HepG2 (cell line): Measurements from ENCODE around the gene FXYD4. TPM values are rescaled to one million over a fixed set of nuclear protein-coding genes. Genes with fewer than 3 reads are reported as not detected.

ENCODE experiments used
- HHEX ChIP-seq: IDR thresholded peaks from 2 replicates; pipeline ENCODE4 v1.6.1; 2016; ENCODE audit warnings: control low read depth
- KDM2A ChIP-seq: sonication (generic); formaldehyde crosslinking; IDR thresholded peaks from 2 replicates; pipeline ENCODE4 v1.4.0; 2020; ENCODE audit warnings: low read depth, missing genetic modification reagents, borderline replicate concordance
- RCOR2 ChIP-seq: IDR thresholded peaks from 2 replicates; pipeline ENCODE4 v1.6.1; 2016; ENCODE audit warnings: missing biosample characterization, missing genetic modification reagents
- RFXANK ChIP-seq: IDR thresholded peaks from 2 replicates; pipeline ENCODE4 v1.6.1; 2016
- ZFP36L1 ChIP-seq: sonication (generic); formaldehyde crosslinking; IDR thresholded peaks from 2 replicates; pipeline ENCODE4 v1.8.0; 2022; ENCODE audit warnings: mild to moderate bottlenecking, missing genetic modification reagents, moderate library complexity
- ZNF557 ChIP-seq: sonication (generic); formaldehyde crosslinking; IDR thresholded peaks from 2 replicates; pipeline ENCODE4 v1.4.0; 2020; ENCODE audit warnings: missing genetic modification reagents
- ZNF761 ChIP-seq: sonication (generic); formaldehyde crosslinking; conservative IDR thresholded peaks from 2 replicates; pipeline ENCODE4 v1.4.0; 2020; ENCODE audit warnings: mild to moderate bottlenecking, missing genetic modification reagents
- ZZZ3 ChIP-seq: sonication (generic); formaldehyde crosslinking; IDR thresholded peaks from 2 replicates; pipeline ENCODE4 v1.4.0; 2020; ENCODE audit warnings: missing genetic modification reagents, mild to moderate bottlenecking, borderline replicate concordance
- polyA plus RNA-seq, 8 experiments: library from polyadenylated mRNA; depleted of rRNA in 3 of 8; stranded (reverse) in 7 of 8; unstranded in 1 of 8; fragments of >200 nt; fragmentation: Illumina TruSeq in 4 of 8; extraction: Trizol in 4 of 8; gene quantifications; 2 replicates each; pipeline versions ENCODE4 v1.2.1 to v1.2.3, GENCODE V29; 2011 to 2016; ENCODE audit warnings: low read depth in 4 of 8, missing spikeins in 1 of 8, mixed read lengths in 1 of 8; ENCODE audit not compliant: insufficient read depth in 1 of 8
- total RNA-seq, 5 experiments: library from RNA; depleted of rRNA; stranded (reverse); fragments of >200 nt; fragmentation: Illumina TruSeq; extraction: Trizol; gene quantifications; 2 replicates each; pipeline ENCODE4 v1.2.3, GENCODE V29; 2016; ENCODE audit warnings: low read depth in 1 of 5
- TF ChIP-seq, protein P1 (sequence below), 2 experiments: sonication (generic) in 1 of 2; formaldehyde crosslinking in 1 of 2; IDR thresholded peaks; 2 replicates each; pipeline versions ENCODE4 v1.5.1 to v1.6.1; 2011 to 2020; ENCODE audit warnings: borderline replicate concordance in 1 of 2, low read depth in 1 of 2, low read length in 1 of 2, mild to moderate bottlenecking in 1 of 2, missing genetic modification reagents in 1 of 2, moderate library complexity in 1 of 2
- TF ChIP-seq, protein P2 (sequence below): sonication (generic); formaldehyde crosslinking; IDR thresholded peaks from 2 replicates; pipeline ENCODE4 v1.8.1; 2022; ENCODE audit warnings: mild to moderate bottlenecking, missing genetic modification reagents
- TF ChIP-seq, protein P3 (sequence below): sonication (generic); formaldehyde crosslinking; IDR thresholded peaks from 2 replicates; pipeline ENCODE4 v1.8.0; 2022; ENCODE audit warnings: low read depth, missing genetic modification reagents
- TF ChIP-seq, protein P4 (sequence below): sonication (generic); formaldehyde crosslinking; IDR thresholded peaks from 2 replicates; pipeline ENCODE4 v1.8.0; 2022; ENCODE audit warnings: mild to moderate bottlenecking, missing genetic modification reagents
- TF ChIP-seq, protein P5 (sequence below): sonication (generic); formaldehyde crosslinking; IDR thresholded peaks from 2 replicates; pipeline ENCODE4 v1.4.0; 2020; ENCODE audit warnings: missing genetic modification reagents, borderline replicate concordance
- TF ChIP-seq, protein P6 (sequence below): sonication (generic); formaldehyde crosslinking; IDR thresholded peaks from 2 replicates; pipeline ENCODE4 v1.4.0; 2020; ENCODE audit warnings: missing genetic modification reagents, mild to moderate bottlenecking, borderline replicate concordance

The FXYD4 gene
- total and polyA plus RNA-seq, 2 of the 13 experiments (the other 11 are each of a cell fraction or from before 2014, with no cell fraction given), result not detected

DNA sequence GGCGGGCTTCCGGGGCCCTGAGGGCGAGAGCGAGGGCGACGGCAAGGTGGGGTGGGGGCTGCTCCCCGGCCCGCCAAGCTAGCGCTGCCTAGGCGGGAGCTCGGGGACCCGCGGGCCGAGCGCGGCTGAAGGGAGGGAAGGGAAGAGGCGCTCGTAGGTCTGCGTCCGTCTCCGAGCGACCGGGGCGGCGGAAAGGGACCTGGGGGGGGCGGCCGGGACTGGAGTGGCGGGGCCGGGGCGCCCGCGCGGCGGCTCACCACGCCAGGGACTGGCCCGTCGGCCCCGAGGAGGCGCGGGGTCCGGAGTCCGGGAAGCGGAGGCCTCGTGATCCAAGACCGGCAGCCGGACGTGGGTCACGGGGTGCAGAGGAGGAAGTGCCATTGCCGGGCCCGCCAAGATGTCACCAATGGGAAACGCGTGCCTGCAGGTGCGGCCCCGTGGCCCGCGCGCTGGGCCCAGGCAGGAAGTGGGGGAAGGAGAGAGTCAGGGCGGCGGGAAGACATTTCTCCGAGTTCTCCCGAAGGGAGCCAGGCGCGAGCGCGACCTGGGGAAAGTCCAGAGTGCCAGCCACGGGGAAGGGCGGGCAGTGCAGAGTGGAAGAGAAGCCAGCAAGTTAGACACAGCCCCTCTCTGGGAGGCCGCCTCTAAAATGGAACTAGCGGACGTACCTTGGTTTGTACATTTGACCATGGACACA is 25.6 kb downstream of the FXYD4 start (continued):
- TF ChIP-seq, protein P1, sequence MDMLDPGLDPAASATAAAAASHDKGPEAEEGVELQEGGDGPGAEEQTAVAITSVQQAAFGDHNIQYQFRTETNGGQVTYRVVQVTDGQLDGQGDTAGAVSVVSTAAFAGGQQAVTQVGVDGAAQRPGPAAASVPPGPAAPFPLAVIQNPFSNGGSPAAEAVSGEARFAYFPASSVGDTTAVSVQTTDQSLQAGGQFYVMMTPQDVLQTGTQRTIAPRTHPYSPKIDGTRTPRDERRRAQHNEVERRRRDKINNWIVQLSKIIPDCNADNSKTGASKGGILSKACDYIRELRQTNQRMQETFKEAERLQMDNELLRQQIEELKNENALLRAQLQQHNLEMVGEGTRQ (IDR thresholded peaks at IDR 0.05; ENCODE audit: low read depth, low read length), result peak; percentile 81
- TF ChIP-seq, protein P1 (CRISPR knock-in tag; IDR thresholded peaks at IDR 0.05; ENCODE audit: borderline replicate concordance), result peak; percentile 91
- TF ChIP-seq, protein P2, sequence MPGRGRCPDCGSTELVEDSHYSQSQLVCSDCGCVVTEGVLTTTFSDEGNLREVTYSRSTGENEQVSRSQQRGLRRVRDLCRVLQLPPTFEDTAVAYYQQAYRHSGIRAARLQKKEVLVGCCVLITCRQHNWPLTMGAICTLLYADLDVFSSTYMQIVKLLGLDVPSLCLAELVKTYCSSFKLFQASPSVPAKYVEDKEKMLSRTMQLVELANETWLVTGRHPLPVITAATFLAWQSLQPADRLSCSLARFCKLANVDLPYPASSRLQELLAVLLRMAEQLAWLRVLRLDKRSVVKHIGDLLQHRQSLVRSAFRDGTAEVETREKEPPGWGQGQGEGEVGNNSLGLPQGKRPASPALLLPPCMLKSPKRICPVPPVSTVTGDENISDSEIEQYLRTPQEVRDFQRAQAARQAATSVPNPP (CRISPR knock-in tag), result peak; percentile 88; the same call in 1 of the 2 replicates
- TF ChIP-seq ZFP36L1 (CRISPR knock-in tag), result peak; percentile 92; the same call in 1 of the 2 replicates
- TF ChIP-seq, protein P3, sequence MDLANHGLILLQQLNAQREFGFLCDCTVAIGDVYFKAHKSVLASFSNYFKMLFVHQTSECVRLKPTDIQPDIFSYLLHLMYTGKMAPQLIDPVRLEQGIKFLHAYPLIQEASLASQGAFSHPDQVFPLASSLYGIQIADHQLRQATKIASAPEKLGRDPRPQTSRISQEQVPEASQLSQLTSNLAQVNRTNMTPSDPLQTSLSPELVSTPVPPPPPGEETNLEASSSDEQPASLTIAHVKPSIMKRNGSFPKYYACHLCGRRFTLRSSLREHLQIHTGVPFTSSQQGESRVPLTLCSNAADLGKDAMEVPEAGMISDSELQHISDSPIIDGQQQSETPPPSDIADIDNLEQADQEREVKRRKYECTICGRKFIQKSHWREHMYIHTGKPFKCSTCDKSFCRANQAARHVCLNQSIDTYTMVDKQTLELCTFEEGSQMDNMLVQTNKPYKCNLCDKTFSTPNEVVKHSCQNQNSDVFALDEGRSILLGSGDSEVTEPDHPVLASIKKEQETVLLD (CRISPR knock-in tag), result peak; percentile 97
- TF ChIP-seq ZZZ3, result peak; percentile 90; the same call in 1 of the 2 replicates
- peak; percentile 84 for TF ChIP-seq KDM2A
- TF ChIP-seq ZNF557 (CRISPR knock-in tag), result peak; percentile 88
- 0 out of 2 replicates have a peak, but pooled peaks have one; percentile 11 for TF ChIP-seq RFXANK (CRISPR knock-in tag)
- TF ChIP-seq ZNF761 (CRISPR knock-in tag), result peak; percentile 91
- TF ChIP-seq, protein P4, sequence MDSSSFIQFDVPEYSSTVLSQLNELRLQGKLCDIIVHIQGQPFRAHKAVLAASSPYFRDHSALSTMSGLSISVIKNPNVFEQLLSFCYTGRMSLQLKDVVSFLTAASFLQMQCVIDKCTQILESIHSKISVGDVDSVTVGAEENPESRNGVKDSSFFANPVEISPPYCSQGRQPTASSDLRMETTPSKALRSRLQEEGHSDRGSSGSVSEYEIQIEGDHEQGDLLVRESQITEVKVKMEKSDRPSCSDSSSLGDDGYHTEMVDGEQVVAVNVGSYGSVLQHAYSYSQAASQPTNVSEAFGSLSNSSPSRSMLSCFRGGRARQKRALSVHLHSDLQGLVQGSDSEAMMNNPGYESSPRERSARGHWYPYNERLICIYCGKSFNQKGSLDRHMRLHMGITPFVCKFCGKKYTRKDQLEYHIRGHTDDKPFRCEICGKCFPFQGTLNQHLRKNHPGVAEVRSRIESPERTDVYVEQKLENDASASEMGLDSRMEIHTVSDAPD (CRISPR knock-in tag), result peak; percentile 69
- no peak for TF ChIP-seq HHEX
- TF ChIP-seq, protein P5, sequence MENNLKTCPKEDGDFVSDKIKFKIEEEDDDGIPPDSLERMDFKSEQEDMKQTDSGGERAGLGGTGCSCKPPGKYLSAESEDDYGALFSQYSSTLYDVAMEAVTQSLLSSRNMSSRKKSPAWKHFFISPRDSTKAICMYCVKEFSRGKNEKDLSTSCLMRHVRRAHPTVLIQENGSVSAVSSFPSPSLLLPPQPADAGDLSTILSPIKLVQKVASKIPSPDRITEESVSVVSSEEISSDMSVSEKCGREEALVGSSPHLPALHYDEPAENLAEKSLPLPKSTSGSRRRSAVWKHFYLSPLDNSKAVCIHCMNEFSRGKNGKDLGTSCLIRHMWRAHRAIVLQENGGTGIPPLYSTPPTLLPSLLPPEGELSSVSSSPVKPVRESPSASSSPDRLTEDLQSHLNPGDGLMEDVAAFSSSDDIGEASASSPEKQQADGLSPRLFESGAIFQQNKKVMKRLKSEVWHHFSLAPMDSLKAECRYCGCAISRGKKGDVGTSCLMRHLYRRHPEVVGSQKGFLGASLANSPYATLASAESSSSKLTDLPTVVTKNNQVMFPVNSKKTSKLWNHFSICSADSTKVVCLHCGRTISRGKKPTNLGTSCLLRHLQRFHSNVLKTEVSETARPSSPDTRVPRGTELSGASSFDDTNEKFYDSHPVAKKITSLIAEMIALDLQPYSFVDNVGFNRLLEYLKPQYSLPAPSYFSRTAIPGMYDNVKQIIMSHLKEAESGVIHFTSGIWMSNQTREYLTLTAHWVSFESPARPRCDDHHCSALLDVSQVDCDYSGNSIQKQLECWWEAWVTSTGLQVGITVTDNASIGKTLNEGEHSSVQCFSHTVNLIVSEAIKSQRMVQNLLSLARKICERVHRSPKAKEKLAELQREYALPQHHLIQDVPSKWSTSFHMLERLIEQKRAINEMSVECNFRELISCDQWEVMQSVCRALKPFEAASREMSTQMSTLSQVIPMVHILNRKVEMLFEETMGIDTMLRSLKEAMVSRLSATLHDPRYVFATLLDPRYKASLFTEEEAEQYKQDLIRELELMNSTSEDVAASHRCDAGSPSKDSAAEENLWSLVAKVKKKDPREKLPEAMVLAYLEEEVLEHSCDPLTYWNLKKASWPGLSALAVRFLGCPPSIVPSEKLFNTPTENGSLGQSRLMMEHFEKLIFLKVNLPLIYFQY, result peak; percentile 84; the same call in 1 of the 2 replicates
- TF ChIP-seq, protein P6, sequence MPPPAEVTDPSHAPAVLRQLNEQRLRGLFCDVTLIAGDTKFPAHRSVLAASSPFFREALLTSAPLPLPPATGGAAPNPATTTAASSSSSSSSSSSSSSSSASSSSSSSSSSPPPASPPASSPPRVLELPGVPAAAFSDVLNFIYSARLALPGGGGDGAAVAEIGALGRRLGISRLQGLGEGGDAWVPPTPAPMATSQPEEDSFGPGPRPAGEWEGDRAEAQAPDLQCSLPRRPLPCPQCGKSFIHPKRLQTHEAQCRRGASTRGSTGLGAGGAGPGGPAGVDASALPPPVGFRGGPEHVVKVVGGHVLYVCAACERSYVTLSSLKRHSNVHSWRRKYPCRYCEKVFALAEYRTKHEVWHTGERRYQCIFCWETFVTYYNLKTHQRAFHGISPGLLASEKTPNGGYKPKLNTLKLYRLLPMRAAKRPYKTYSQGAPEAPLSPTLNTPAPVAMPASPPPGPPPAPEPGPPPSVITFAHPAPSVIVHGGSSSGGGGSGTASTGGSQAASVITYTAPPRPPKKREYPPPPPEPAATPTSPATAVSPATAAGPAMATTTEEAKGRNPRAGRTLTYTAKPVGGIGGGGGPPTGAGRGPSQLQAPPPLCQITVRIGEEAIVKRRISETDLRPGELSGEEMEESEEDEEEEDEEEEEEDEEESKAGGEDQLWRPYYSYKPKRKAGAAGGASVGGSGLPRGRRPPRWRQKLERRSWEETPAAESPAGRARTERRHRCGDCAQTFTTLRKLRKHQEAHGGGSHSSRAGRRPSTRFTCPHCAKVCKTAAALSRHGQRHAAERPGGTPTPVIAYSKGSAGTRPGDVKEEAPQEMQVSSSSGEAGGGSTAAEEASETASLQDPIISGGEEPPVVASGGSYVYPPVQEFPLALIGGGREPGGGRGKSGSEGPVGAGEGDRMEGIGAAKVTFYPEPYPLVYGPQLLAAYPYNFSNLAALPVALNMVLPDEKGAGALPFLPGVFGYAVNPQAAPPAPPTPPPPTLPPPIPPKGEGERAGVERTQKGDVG, result no peak
- no peak for TF ChIP-seq RCOR2 (CRISPR knock-in tag)
